Measurements from ENCODE around the gene IL10RA. TPM values are rescaled to one million over a fixed set of nuclear protein-coding genes. Genes with fewer than 3 reads are reported as not detected.

Gene IL10RA
- total and polyA plus RNA-seq, 4 donors: 7.9 to 52.5 (median 28.2) TPM

- H3K4me3 ChIP-seq: no peak overlapping the region
- no peaks in the 10 kb centered on the region for H3K36me3 ChIP-seq (ENCODE audit: control insufficient read depth in 4 of 4, insufficient read depth in 4 of 4, low read length in 4 of 4)
- H3K27me3 ChIP-seq (ENCODE audit: control insufficient read depth in 3 of 3, insufficient read depth in 3 of 3, low read length in 2 of 3): peaks cover 0 to 2% (median 0%) of the 10 kb centered on the region in 3 donors
- no peak for TF ChIP-seq CTCF (IDR thresholded peaks at IDR 0.05; ENCODE audit: control extremely low read depth, extremely low read depth)
- DNase-seq: no peak
- WGBS, 2 donors: 93 to 96% methylated on average over 6 of the region's 6 CpGs
- peaks cover 0 to 4% (median 2%) of the 10 kb centered on the region in 5 donors for H3K4me1 ChIP-seq (ENCODE audit: control insufficient read depth in 5 of 5, insufficient read depth in 5 of 5, low read length in 5 of 5)
- H3K9me3 ChIP-seq (ENCODE audit: control insufficient read depth in 4 of 4, insufficient read depth in 3 of 4, low read length in 3 of 4): no peaks in the 10 kb centered on the region
- no peak overlapping the region for H3K27ac ChIP-seq (ENCODE audit: low read depth in 1 of 2, low read length in 1 of 2)
- no peak overlapping the region for H3K9ac ChIP-seq (ENCODE audit: insufficient read depth in 1 of 2, low read length in 2 of 2)
- ATAC-seq (ENCODE audit: insufficient read depth, low FRiP score): no peak
Observed at GRCh38 chr11:118049771-118050170, 63.6 kb downstream of the IL10RA start.

GRCh38 chr11:118050208-118050891, 64.2 kb downstream of the IL10RA start:
- no peak overlapping the region for H3K4me3 ChIP-seq
- DNase-seq: no peak
- H3K9me3 ChIP-seq (ENCODE audit: control insufficient read depth in 4 of 4, insufficient read depth in 3 of 4, low read length in 3 of 4): no peaks in the 10 kb centered on the region
- 92 to 94% methylated on average over 7 of the region's 7 CpGs for WGBS, 2 donors
- H3K27me3 ChIP-seq (ENCODE audit: control insufficient read depth in 3 of 3, insufficient read depth in 3 of 3, low read length in 2 of 3): peaks cover 0 to 2% (median 0%) of the 10 kb centered on the region in 3 donors
- no peaks in the 10 kb centered on the region for H3K36me3 ChIP-seq (ENCODE audit: control insufficient read depth in 4 of 4, insufficient read depth in 4 of 4, low read length in 4 of 4)
- TF ChIP-seq CTCF (IDR thresholded peaks at IDR 0.05; ENCODE audit: control extremely low read depth, extremely low read depth): no peak
- no peak overlapping the region for H3K27ac ChIP-seq (ENCODE audit: low read depth in 1 of 2, low read length in 1 of 2)
- peaks cover 0 to 4% (median 2%) of the 10 kb centered on the region in 5 donors for H3K4me1 ChIP-seq (ENCODE audit: control insufficient read depth in 5 of 5, insufficient read depth in 5 of 5, low read length in 5 of 5)
- H3K9ac ChIP-seq (ENCODE audit: insufficient read depth in 1 of 2, low read length in 2 of 2): no peak overlapping the region
- no peak for ATAC-seq (ENCODE audit: insufficient read depth, low FRiP score)

Other genes with a start within 250 kb of the IL10RA start
- gene DSCAML1, start 189.2 kb upstream of the IL10RA start, total RNA-seq: 1 to 10 TPM; 1.4 to 1.5 TPM
- gene DSCAML1, start 189.2 kb upstream of the IL10RA start, polyA plus RNA-seq: under 1 TPM; 0.18 to 0.79 TPM
- gene FXYD2, start 161.7 kb upstream of the IL10RA start, total RNA-seq: 1 to 10 TPM; 2.9 to 6.9 TPM
- gene FXYD2, start 161.7 kb upstream of the IL10RA start, polyA plus RNA-seq: 1 to 10 TPM; 1.6 to 4.5 TPM
- gene FXYD6, start 109.7 kb upstream of the IL10RA start, total RNA-seq: 10 to 100 TPM; 45.7 to 70.0 TPM
- gene FXYD6, start 109.7 kb upstream of the IL10RA start, polyA plus RNA-seq: 10 to 100 TPM; 37.0 to 42.0 TPM
- gene TMPRSS13, start 57.0 kb upstream of the IL10RA start, total RNA-seq: 1 to 10 TPM; 9.4 TPM
- 1 to 10 TPM; 5.8 to 9.1 TPM for gene TMPRSS13, start 57.0 kb upstream of the IL10RA start, polyA plus RNA-seq
- 10 to 100 TPM in 1 of 2 donors, 1 to 10 TPM in 1; 4.8 to 10.1 TPM for gene TMPRSS4, start 90.7 kb downstream of the IL10RA start, total RNA-seq
- gene TMPRSS4, start 90.7 kb downstream of the IL10RA start, polyA plus RNA-seq: 1 to 10 TPM; 8.7 to 8.8 TPM
- under 1 TPM; 0.06 to 0.17 TPM for gene SMIM35, start 100.6 kb downstream of the IL10RA start, total RNA-seq
- under 1 TPM; 0.06 to 0.15 TPM for gene SMIM35, start 100.6 kb downstream of the IL10RA start, polyA plus RNA-seq
- 1 to 10 TPM; 3.1 to 5.2 TPM for gene SCN4B, start 166.4 kb downstream of the IL10RA start, total RNA-seq
- gene SCN4B, start 166.4 kb downstream of the IL10RA start, polyA plus RNA-seq: 1 to 10 TPM in 1 of 2 donors, under 1 TPM in 1; 0.95 to 1.5 TPM
- gene SCN2B, start 190.2 kb downstream of the IL10RA start, total RNA-seq: 1 to 10 TPM; 1.0 to 1.6 TPM
- gene SCN2B, start 190.2 kb downstream of the IL10RA start, polyA plus RNA-seq: under 1 TPM; 0.03 to 0.20 TPM
- 10 to 100 TPM; 29.3 to 49.1 TPM for gene JAML, start 238.6 kb downstream of the IL10RA start, total RNA-seq
- 10 to 100 TPM; 34.4 to 36.5 TPM for gene JAML, start 238.6 kb downstream of the IL10RA start, polyA plus RNA-seq

Measured in lung (tissue), 12 donors.